ENCODE data around the gene OSMR. TPM values are rescaled to one million over a fixed set of nuclear protein-coding genes. Genes with fewer than 3 reads are reported as not detected.

The OSMR gene
- total RNA-seq, 1 experiment from 2014 or later = 82.4 TPM

DNA sequence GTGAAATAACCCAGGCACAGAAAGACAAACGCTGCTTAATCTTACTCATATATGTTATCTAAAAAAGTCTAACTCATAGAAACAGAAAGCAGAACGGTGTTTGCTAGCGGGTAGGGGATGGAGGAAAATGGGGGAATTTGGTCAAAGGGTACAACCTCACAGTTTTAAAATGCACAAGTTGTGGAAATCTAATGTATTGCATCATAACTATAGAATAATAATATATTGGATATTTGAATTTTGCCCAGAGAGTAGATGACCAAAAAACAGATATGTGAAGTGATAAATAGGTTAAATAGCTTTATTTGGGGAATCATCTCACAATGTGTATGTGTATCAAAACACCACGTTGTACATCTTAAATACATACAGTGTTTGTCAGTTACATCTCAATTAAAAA lies 22.3 kb upstream of the OSMR start:
- ATAC-seq (no peak), DNase-seq (ENCODE audit: low read depth, low spot score) (no peak)
- Histone ChIP-seq H3K27ac (ENCODE audit: low read length) (no peak overlapping the region), H3K9me3 (ENCODE audit: control insufficient read depth, insufficient read depth, low read depth, low read length) (no peaks in the 10 kb centered on the region), H3K4me3 (ENCODE audit: low read depth in 2 of 2, low read length in 2 of 2) (no peak overlapping the region), H3K36me3 (ENCODE audit: control insufficient read depth, insufficient read depth, low read length) (no peaks in the 10 kb centered on the region), H3K27me3 (ENCODE audit: control insufficient read depth, insufficient read depth, low read length) (no peaks in the 10 kb centered on the region), H3K4me1 (ENCODE audit: control insufficient read depth, insufficient read depth, low read length) (no peaks in the 10 kb centered on the region)
- no TSS peak for BruUV-seq (replicated peaks)
- TF ChIP-seq TCF7L2 (IDR thresholded peaks at IDR 0.05; ENCODE audit: low read depth, low read length) (no peak), SIN3A (IDR thresholded peaks at IDR 0.05; ENCODE audit: borderline replicate concordance, insufficient read depth, low read depth, low read length) (no peak)
- POLR2A ChIA-PET = interaction anchor here (0.5 kb wide), 1 partner anchor 50 kb away, joined by 10 read pairs; no protein-coding TSS in a partner anchor
- intact Hi-C loops (cut with micrococcal nuclease; ENCODE audit: unreplicated experiment) (no loop called here), in situ Hi-C loops (cut with HindIII; ENCODE audit: low pct_unique_long_range_greater_than_20kb, low sequenced_read_pairs) (no loop called here)
- CTCF ChIA-PET = interaction anchor here (0.8 kb wide), 1 partner anchor 382 kb away, joined by 3 read pairs; no protein-coding TSS in a partner anchor

DNA sequence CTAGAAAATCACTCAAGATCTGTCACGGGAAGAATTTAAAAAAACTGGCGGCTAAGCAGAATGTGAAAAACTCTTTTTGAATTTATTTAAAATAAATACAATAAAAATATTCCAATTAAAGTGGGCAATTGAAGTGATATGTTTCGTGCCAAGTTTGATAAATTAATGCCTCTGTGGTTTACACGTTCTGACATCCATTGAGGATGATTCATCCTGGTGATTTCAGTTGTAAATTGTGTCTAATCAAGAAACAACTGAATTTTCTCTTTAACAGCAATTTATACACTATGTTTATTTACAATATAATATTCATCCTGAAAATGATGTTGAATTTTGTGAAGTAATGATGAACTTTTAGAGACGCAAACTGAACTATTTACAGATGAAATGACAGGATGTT lies 21.0 kb upstream of the OSMR start:
- TF ChIP-seq, protein P1, sequence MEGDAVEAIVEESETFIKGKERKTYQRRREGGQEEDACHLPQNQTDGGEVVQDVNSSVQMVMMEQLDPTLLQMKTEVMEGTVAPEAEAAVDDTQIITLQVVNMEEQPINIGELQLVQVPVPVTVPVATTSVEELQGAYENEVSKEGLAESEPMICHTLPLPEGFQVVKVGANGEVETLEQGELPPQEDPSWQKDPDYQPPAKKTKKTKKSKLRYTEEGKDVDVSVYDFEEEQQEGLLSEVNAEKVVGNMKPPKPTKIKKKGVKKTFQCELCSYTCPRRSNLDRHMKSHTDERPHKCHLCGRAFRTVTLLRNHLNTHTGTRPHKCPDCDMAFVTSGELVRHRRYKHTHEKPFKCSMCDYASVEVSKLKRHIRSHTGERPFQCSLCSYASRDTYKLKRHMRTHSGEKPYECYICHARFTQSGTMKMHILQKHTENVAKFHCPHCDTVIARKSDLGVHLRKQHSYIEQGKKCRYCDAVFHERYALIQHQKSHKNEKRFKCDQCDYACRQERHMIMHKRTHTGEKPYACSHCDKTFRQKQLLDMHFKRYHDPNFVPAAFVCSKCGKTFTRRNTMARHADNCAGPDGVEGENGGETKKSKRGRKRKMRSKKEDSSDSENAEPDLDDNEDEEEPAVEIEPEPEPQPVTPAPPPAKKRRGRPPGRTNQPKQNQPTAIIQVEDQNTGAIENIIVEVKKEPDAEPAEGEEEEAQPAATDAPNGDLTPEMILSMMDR (IDR thresholded peaks at IDR 0.05) = no peak
- no peak for TF ChIP-seq TCF7L2 (IDR thresholded peaks at IDR 0.05; ENCODE audit: low read depth, low read length)
- TF ChIP-seq SIN3A (IDR thresholded peaks at IDR 0.05; ENCODE audit: borderline replicate concordance, insufficient read depth, low read depth, low read length) = no peak
- no peak for TF ChIP-seq POLR2AphosphoS5 (IDR thresholded peaks at IDR 0.05; ENCODE audit: low read depth, low read length)
- BruUV-seq (replicated peaks) = no TSS peak
- CTCF ChIA-PET = no interaction called here
- in situ Hi-C loops (cut with HindIII; ENCODE audit: low pct_unique_long_range_greater_than_20kb, low sequenced_read_pairs) = no loop called here
- H3K27me3 ChIP-seq (ENCODE audit: control insufficient read depth, insufficient read depth, low read length) = no peaks in the 10 kb centered on the region
- no peaks in the 10 kb centered on the region for H3K36me3 ChIP-seq (ENCODE audit: control insufficient read depth, insufficient read depth, low read length)
- intact Hi-C loops (cut with micrococcal nuclease; ENCODE audit: unreplicated experiment) = no loop called here
- H3K9me3 ChIP-seq (ENCODE audit: control insufficient read depth, insufficient read depth, low read depth, low read length) = no peaks in the 10 kb centered on the region
- H3K4me1 ChIP-seq (ENCODE audit: control insufficient read depth, insufficient read depth, low read length) = no peaks in the 10 kb centered on the region
- DNase-seq (ENCODE audit: low read depth, low spot score) (no peak), ATAC-seq (no peak)
- no peak overlapping the region for H3K4me3 ChIP-seq (ENCODE audit: low read depth in 2 of 2, low read length in 2 of 2)
- POLR2A ChIA-PET = no interaction called here
- no peak overlapping the region for H3K27ac ChIP-seq (ENCODE audit: low read length)

GRCh38 chr5:38825494-38825893 lies 20.3 kb upstream of the OSMR start:
- no peak for ATAC-seq
- Histone ChIP-seq H3K27me3 (ENCODE audit: control insufficient read depth, insufficient read depth, low read length) (no peaks in the 10 kb centered on the region), H3K9me3 (ENCODE audit: control insufficient read depth, insufficient read depth, low read depth, low read length) (no peaks in the 10 kb centered on the region), H3K36me3 (ENCODE audit: control insufficient read depth, insufficient read depth, low read length) (no peaks in the 10 kb centered on the region), H3K27ac (ENCODE audit: low read length) (no peak overlapping the region), H3K4me3 (ENCODE audit: low read depth in 2 of 2, low read length in 2 of 2) (no peak overlapping the region), H3K4me1 (ENCODE audit: control insufficient read depth, insufficient read depth, low read length) (no peaks in the 10 kb centered on the region)
- BruUV-seq (replicated peaks) = no TSS peak
- in situ Hi-C loops (cut with HindIII; ENCODE audit: low pct_unique_long_range_greater_than_20kb, low sequenced_read_pairs) = no loop called here
- TF ChIP-seq, protein P2, sequence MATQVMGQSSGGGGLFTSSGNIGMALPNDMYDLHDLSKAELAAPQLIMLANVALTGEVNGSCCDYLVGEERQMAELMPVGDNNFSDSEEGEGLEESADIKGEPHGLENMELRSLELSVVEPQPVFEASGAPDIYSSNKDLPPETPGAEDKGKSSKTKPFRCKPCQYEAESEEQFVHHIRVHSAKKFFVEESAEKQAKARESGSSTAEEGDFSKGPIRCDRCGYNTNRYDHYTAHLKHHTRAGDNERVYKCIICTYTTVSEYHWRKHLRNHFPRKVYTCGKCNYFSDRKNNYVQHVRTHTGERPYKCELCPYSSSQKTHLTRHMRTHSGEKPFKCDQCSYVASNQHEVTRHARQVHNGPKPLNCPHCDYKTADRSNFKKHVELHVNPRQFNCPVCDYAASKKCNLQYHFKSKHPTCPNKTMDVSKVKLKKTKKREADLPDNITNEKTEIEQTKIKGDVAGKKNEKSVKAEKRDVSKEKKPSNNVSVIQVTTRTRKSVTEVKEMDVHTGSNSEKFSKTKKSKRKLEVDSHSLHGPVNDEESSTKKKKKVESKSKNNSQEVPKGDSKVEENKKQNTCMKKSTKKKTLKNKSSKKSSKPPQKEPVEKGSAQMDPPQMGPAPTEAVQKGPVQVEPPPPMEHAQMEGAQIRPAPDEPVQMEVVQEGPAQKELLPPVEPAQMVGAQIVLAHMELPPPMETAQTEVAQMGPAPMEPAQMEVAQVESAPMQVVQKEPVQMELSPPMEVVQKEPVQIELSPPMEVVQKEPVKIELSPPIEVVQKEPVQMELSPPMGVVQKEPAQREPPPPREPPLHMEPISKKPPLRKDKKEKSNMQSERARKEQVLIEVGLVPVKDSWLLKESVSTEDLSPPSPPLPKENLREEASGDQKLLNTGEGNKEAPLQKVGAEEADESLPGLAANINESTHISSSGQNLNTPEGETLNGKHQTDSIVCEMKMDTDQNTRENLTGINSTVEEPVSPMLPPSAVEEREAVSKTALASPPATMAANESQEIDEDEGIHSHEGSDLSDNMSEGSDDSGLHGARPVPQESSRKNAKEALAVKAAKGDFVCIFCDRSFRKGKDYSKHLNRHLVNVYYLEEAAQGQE (IDR thresholded peaks at IDR 0.05; ENCODE audit: insufficient read depth in 1 of 2, low read depth in 2 of 2, low read length in 1 of 2) = no peak
- TF ChIP-seq TCF7L2 (IDR thresholded peaks at IDR 0.05; ENCODE audit: low read depth, low read length) (no peak), POLR2AphosphoS5 (IDR thresholded peaks at IDR 0.05; ENCODE audit: low read depth, low read length) (no peak), SIN3A (IDR thresholded peaks at IDR 0.05; ENCODE audit: borderline replicate concordance, insufficient read depth, low read depth, low read length) (no peak)
- TF ChIP-seq, protein P1 (IDR thresholded peaks at IDR 0.05) = no peak
- no peak for DNase-seq (ENCODE audit: low read depth, low spot score)
- ChIA-PET CTCF (interaction anchor here (0.5 kb wide), 1 partner anchor 384 kb away, joined by 3 read pairs; no protein-coding TSS in a partner anchor), POLR2A (no interaction called here)
- intact Hi-C loops (cut with micrococcal nuclease; ENCODE audit: unreplicated experiment) = no loop called here
